Fibroblast of mammary gland (primary cell): ENCODE measurements around the gene ENC1.

Experiments used
- DNase-seq: peaks from one replicate; pipeline ENCODE4 v3.0.0-alpha.2; 2010; ENCODE audit warnings: low read depth
- H3K4me3 ChIP-seq: 2 replicates; pipeline ENCODE4 v1.5.1; 2011; ENCODE audit warnings: low read depth, mild to moderate bottlenecking, low read length, moderate library complexity; ENCODE audit not compliant: control insufficient read depth
- TF ChIP-seq, protein P1 (sequence below): conservative IDR thresholded peaks from 2 replicates; pipeline ENCODE4 v1.5.1; 2011; ENCODE audit warnings: low read depth, low read length, inconsistent platforms; ENCODE audit not compliant: control insufficient read depth, insufficient read depth

ENC1 gene

DNA sequence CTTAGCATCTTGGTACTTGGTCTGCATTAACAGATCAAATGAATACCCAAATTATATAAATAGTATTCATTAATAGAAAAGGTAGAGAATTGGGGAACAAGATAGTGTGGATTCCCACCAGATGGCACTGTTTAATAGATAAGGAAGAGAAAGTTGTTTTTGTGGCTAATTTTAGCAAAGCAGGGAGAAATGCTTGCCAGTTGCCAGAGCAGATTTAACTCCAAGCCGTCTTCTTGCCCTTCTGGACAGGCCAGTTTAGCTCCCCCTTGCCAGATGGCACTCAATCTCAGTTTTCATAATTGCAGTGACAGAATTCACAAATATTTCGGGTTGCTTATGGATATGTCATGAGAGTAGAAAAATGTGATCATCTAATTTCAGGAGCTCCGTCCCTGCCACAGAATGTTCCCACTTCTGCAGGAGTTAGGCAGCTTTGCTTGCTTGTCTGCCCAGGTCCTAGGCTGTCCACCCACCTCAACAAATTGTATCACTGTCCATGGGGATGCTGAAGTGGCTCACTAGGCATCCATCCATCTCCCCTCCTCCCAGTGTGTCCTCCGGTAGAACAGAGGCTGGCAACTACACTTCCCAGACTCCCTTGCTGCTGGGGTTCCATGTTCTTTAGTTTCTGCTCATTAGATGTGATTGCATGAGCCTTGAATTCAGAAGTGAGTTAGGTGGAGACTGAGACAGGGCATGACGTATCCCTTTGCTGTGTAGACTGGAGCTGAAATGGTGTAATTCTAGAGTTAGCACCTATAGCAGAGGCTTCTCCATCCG, 32.7 kb upstream of the ENC1 start:
- TF ChIP-seq, protein P1, sequence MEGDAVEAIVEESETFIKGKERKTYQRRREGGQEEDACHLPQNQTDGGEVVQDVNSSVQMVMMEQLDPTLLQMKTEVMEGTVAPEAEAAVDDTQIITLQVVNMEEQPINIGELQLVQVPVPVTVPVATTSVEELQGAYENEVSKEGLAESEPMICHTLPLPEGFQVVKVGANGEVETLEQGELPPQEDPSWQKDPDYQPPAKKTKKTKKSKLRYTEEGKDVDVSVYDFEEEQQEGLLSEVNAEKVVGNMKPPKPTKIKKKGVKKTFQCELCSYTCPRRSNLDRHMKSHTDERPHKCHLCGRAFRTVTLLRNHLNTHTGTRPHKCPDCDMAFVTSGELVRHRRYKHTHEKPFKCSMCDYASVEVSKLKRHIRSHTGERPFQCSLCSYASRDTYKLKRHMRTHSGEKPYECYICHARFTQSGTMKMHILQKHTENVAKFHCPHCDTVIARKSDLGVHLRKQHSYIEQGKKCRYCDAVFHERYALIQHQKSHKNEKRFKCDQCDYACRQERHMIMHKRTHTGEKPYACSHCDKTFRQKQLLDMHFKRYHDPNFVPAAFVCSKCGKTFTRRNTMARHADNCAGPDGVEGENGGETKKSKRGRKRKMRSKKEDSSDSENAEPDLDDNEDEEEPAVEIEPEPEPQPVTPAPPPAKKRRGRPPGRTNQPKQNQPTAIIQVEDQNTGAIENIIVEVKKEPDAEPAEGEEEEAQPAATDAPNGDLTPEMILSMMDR, result peak; percentile 58
- peak overlapping the region; percentile 18 for H3K4me3 ChIP-seq
- DNase-seq, result peak; percentile 73

DNA sequence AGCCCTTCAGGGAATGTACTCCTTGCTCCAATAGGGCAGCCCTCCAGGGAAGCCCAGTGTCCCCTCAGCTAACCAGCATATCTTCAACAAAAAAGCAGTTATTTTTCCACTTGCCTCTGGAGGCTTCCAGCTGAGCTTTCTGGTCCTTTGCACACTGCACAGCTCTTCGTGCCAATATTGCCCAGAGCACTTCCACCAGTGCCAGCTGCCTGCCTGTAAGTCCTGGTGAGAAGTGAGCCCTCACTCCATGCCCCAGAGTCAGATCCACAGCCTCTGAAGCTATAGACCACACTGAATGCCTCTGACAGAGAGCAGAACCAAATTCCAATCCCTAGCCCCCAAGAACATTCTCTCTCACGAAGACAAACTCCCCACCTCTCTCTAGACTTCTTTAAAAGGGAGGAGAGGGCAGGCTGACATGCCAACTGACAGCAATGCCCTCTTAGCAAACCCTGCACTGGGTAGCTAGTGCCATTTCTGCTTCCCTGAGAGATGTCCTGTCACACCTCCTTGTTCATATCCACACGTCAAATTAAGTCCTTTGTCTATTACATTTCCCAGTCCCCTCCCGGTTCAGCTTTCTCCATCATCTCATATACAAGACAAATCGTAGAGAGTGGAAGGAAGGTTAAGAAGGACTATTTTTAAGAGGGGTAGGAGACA, 31.8 kb upstream of the ENC1 start:
- TF ChIP-seq, protein P1, result no peak
- no peak for DNase-seq
- no peak overlapping the region for H3K4me3 ChIP-seq

DNA sequence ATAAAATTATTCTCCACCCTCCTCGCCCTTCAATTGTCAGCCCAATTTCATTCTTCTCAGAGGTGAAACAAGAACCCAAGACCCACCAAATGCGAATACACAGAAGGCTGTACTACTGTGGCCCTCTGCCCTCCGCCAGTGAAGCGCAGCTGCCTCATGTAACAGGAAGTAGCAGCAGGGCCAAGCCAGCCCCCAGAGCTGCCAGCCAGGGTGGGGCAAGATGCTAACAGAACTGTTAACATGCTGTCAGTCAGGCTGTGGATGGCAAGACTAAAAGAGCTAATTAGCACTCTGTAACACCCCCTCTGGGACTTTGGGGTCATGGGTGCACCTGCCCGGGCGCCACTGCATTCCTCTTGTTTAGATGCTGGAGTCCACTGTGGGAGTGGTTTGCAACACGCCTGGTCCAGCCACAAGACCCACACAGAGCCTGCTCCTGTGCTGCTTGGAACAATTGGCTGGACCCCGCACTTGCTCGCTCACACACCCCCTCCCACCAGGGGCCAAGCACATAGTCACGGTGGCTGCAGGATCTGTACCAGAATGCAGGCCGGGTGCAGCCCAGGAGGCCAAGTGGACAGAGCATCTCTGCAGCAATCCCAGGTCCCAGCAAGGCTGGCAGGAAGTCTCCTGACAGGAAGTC, 30.0 kb upstream of the ENC1 start:
- TF ChIP-seq, protein P1, result no peak
- no peak for DNase-seq
- H3K4me3 ChIP-seq, result no peak overlapping the region

DNA sequence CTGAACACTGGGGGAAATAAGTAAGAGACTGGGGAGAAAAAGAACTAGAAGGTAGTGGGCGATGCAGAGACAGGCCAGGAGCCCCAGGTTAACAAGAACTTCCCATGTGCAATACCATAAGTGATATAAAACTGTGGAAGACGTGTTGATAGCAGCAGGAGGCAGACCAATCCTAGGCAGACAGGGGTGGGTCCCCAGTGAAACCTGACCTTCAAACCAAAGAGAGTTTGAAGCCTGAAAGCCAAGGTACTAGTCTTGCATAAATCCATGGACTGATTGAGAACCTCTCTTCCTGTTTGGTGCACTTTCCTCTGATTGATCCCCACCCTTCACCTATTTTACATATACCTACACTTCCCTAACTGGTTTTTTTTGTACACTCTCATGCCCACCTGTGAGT, 29.3 kb upstream of the ENC1 start:
- no peak overlapping the region for H3K4me3 ChIP-seq
- no peak for DNase-seq
- TF ChIP-seq, protein P1, result no peak

DNA sequence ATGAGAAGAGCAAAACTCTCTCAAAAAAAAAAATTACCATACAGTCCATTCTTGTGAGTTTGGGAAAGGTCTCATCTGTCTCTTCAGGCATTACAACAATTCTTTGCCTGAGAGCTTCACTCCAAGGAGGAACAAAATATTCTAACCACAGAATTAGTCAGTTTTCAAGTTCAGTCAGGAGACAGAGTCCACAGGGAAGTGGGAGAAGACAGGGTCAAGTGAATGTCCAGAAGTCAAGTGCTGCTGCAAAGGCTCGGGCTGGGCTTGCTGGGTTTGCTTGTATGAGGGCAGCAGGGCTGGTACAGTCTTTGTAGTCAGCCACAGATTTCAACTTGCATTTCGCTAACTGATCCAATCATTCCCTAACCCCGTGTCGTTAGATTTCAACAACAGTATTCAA, 26.9 kb upstream of the ENC1 start:
- TF ChIP-seq, protein P1, result no peak
- DNase-seq, result peak; percentile 33
- H3K4me3 ChIP-seq, result no peak overlapping the region

DNA sequence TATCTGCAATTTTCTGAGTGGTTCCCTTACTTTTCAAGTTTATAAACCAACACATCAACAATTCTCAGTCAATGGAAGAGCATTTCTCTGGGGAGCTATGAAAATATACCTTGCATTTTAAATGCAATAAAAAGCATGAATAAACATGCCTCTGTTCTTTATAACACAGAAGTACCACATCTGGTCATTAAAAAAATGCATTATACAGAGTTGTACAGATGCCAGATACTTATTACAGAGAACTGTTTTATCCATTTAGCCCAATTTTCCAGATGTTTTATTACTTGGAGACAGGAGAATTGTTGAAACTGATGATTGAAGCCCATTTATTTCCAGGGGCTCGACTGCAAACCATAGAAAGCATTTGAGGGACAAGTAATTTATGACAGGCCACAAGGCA, 25.3 kb upstream of the ENC1 start:
- no peak overlapping the region for H3K4me3 ChIP-seq
- DNase-seq, result no peak
- TF ChIP-seq, protein P1, result no peak
